H1 (cell line): ENCODE results near the gene CRTC2. TPM values are rescaled to one million over a fixed set of nuclear protein-coding genes. Genes with fewer than 3 reads are reported as not detected.

Experiments used
- CTCF ChIA-PET: fragments of 300-600 bp; sonication (Branson Sonifier 250); formaldehyde crosslinking; loops from one replicate; lab custom pipeline; 2021; ENCODE audit not compliant: partially characterized antibody; lab: Charles Lee
- POLR2A ChIA-PET: fragments of 300-600 bp; sonication (Branson Sonifier 250); formaldehyde crosslinking; loops from one replicate; lab custom pipeline; 2021; ENCODE audit warnings: inconsistent platforms; ENCODE audit not compliant: partially characterized antibody; lab: Charles Lee
- DNase-seq, 2 experiments: peaks; one replicate each; pipeline versions ENCODE4 v3.0.0 to v3.0.0-alpha.2; 2010 to 2022; ENCODE audit warnings: low spot score in 2 of 2, low read depth in 1 of 2, mixed read lengths in 1 of 2
- FAIRE-seq: peaks from 2 replicates; lab custom pipeline; 2011; peaks lifted over from hg19 to GRCh38; lab: Jason Lieb, UNC
- H2AFZ ChIP-seq: 2 replicates; pipeline ENCODE4 v1.8.1; 2012; ENCODE audit warnings: low read length, inconsistent platforms
- H2AK5ac ChIP-seq: 2 replicates; pipeline ENCODE4 v1.6.1; 2013; ENCODE audit warnings: low read depth, low read length
- H2BK120ac ChIP-seq: replicated peaks from 2 replicates; pipeline ENCODE3; 2013; ENCODE audit warnings: low read depth, low read length, inconsistent platforms
- H2BK12ac ChIP-seq: 2 replicates; pipeline ENCODE4 v1.6.1; 2013; ENCODE audit warnings: low read depth, low read length
- H2BK15ac ChIP-seq: 2 replicates; pipeline ENCODE4 v1.6.1; 2013; ENCODE audit warnings: low read length
- H2BK20ac ChIP-seq: 2 replicates; pipeline ENCODE4 v1.6.1; 2013; ENCODE audit warnings: low read length
- H2BK5ac ChIP-seq: 2 replicates; pipeline ENCODE4 v1.6.1; 2013; ENCODE audit warnings: low read depth, low read length
- H3K14ac ChIP-seq: 2 replicates; pipeline ENCODE4 v1.6.1; 2013; ENCODE audit warnings: inconsistent platforms; ENCODE audit not compliant: insufficient read length
- H3K18ac ChIP-seq: 2 replicates; pipeline ENCODE4 v1.6.1; 2013; ENCODE audit warnings: low read length; ENCODE audit errors: extremely low read depth
- H3K23ac ChIP-seq: 2 replicates; pipeline ENCODE4 v1.6.1; 2013; ENCODE audit warnings: inconsistent platforms; ENCODE audit not compliant: insufficient read length
- H3K23me2 ChIP-seq: 2 replicates; pipeline ENCODE4 v1.6.1; 2013; ENCODE audit warnings: low read depth, low read length
- H3K27ac ChIP-seq: 2 replicates; pipeline ENCODE4 v1.6.1; 2011; ENCODE audit warnings: low read depth, low read length, inconsistent platforms
- H3K27me3 ChIP-seq, 4 experiments: replicated peaks in 1 of 4; 1 replicate in 1 of 4; 2 replicates in 3 of 4; pipeline versions ENCODE4 v1.6.1 to v1.8.1; 2011 to 2013; ENCODE audit warnings: low read length in 3 of 4, mild to moderate bottlenecking in 3 of 4, inconsistent platforms in 2 of 4, mixed read lengths in 2 of 4, moderate library complexity in 1 of 4; ENCODE audit not compliant: control insufficient read depth in 3 of 4, insufficient read depth in 3 of 4; ENCODE audit errors: extremely low read depth in 1 of 4
- H3K36me3 ChIP-seq, 4 experiments: 2 replicates each; pipeline versions ENCODE4 v1.6.1 to v1.8.1; 2011 to 2013; ENCODE audit warnings: mild to moderate bottlenecking in 4 of 4, low read length in 3 of 4, moderate library complexity in 2 of 4, control low read depth in 1 of 4, inconsistent platforms in 1 of 4; ENCODE audit not compliant: insufficient read depth in 4 of 4, control insufficient read depth in 2 of 4
- H3K4ac ChIP-seq: replicated peaks from 2 replicates; pipeline ENCODE3; 2013; ENCODE audit warnings: low read length, low read depth, mixed read lengths, inconsistent platforms; ENCODE audit not compliant: insufficient read length
- H3K4me1 ChIP-seq, 4 experiments: replicated peaks in 1 of 4; 1 replicate in 1 of 4; 2 replicates in 3 of 4; pipeline versions ENCODE4 v1.6.1 to v1.8.1; 2011 to 2013; ENCODE audit warnings: low read length in 3 of 4, inconsistent platforms in 2 of 4, mixed read lengths in 1 of 4; ENCODE audit not compliant: insufficient read depth in 4 of 4, control insufficient read depth in 3 of 4
- H3K4me2 ChIP-seq, 2 experiments: 2 replicates each; pipeline versions ENCODE4 v1.6.1 to v1.8.1; 2011 to 2013; ENCODE audit warnings: low read depth in 2 of 2, low read length in 2 of 2, control low read depth in 1 of 2, inconsistent platforms in 1 of 2, mild to moderate bottlenecking in 1 of 2; ENCODE audit not compliant: insufficient read depth in 1 of 2
- H3K4me3 ChIP-seq, 4 experiments: fragments of 200-600, 300-600 bp in 1 of 4; sonication (generic), shearing (Covaris generic), sonication (Bioruptor Twin) in 1 of 4; 2 replicates each; pipeline versions ENCODE4 v1.5.1 to v1.8.1; 2011 to 2016; ENCODE audit warnings: low read length in 4 of 4, low read depth in 3 of 4, control low read depth in 2 of 4, inconsistent platforms in 2 of 4, mild to moderate bottlenecking in 2 of 4, mixed read lengths in 1 of 4, moderate library complexity in 1 of 4; ENCODE audit not compliant: insufficient read depth in 2 of 4; ENCODE audit errors: extremely low read depth in 1 of 4
- H3K56ac ChIP-seq: replicated peaks from 2 replicates; pipeline ENCODE3; 2013; ENCODE audit warnings: low read depth, mild to moderate bottlenecking, mixed read lengths, low read length, inconsistent platforms; ENCODE audit not compliant: insufficient read length
- H3K79me1 ChIP-seq: 2 replicates; pipeline ENCODE4 v1.6.1; 2013; ENCODE audit warnings: low read depth, low read length, control low read depth
- H3K79me2 ChIP-seq, 2 experiments: 2 replicates each; pipeline versions ENCODE4 v1.6.1 to v1.8.1; 2012 to 2013; ENCODE audit warnings: low read length in 2 of 2, mild to moderate bottlenecking in 2 of 2, inconsistent platforms in 1 of 2; ENCODE audit not compliant: insufficient read depth in 2 of 2, control insufficient read depth in 1 of 2
- H3K9ac ChIP-seq, 4 experiments: replicated peaks in 1 of 4; 1 replicate in 1 of 4; 2 replicates in 3 of 4; pipeline versions ENCODE4 v1.6.1 to v1.8.1; 2011 to 2013; ENCODE audit warnings: low read depth in 3 of 4, low read length in 3 of 4, control low read depth in 2 of 4, mild to moderate bottlenecking in 2 of 4, moderate library complexity in 2 of 4, inconsistent platforms in 1 of 4; ENCODE audit errors: extremely low read depth in 1 of 4
- H3K9me3 ChIP-seq, 2 experiments: 2 replicates each; pipeline versions ENCODE4 v1.6.1 to v1.8.1; 2012 to 2013; ENCODE audit warnings: mild to moderate bottlenecking in 2 of 2, moderate library complexity in 2 of 2, control low read depth in 1 of 2, inconsistent platforms in 1 of 2, low read depth in 1 of 2, low read length in 1 of 2, mixed read lengths in 1 of 2; ENCODE audit not compliant: insufficient read depth in 2 of 2
- H4K20me1 ChIP-seq, 2 experiments: replicated peaks in 1 of 2; 2 replicates each; pipeline versions ENCODE3 to v1.8.1; 2011 to 2013; ENCODE audit warnings: inconsistent platforms in 2 of 2, low read length in 2 of 2, mild to moderate bottlenecking in 1 of 2; ENCODE audit not compliant: insufficient read depth in 2 of 2, control insufficient read depth in 1 of 2
- H4K5ac ChIP-seq: 2 replicates; pipeline ENCODE4 v1.6.1; 2013; ENCODE audit warnings: low read length, low read depth, mixed read lengths, inconsistent platforms; ENCODE audit not compliant: insufficient read length
- H4K8ac ChIP-seq: 2 replicates; pipeline ENCODE4 v1.8.0; 2013; ENCODE audit warnings: mild to moderate bottlenecking, moderate library complexity, low read length, inconsistent platforms; ENCODE audit not compliant: insufficient read depth; ENCODE audit errors: extremely low read depth
- H4K91ac ChIP-seq: replicated peaks from 2 replicates; pipeline ENCODE3; 2013; ENCODE audit warnings: low read length, mixed read lengths, inconsistent platforms; ENCODE audit not compliant: insufficient read length
- ATF3 ChIP-seq: IDR thresholded peaks from 2 replicates; pipeline ENCODE4 v1.6.1; 2011; ENCODE audit warnings: low read depth, mild to moderate bottlenecking, low read length; ENCODE audit not compliant: insufficient read depth
- CEBPB ChIP-seq: IDR thresholded peaks from 2 replicates; pipeline ENCODE4 v1.6.1; 2012; ENCODE audit warnings: low read depth, low read length
- WGBS, 2 experiments: shearing (Covaris generic) in 1 of 2; methylation state at CpG; one replicate each; pipeline versions ENCODE4 v1.1.6 to v1.1.7; 2013 to 2015; ENCODE audit warnings: low lambda C conversion rate in 2 of 2, mixed read lengths in 2 of 2, inconsistent platforms in 1 of 2, low coverage in 1 of 2, missing lambda C conversion rate in 1 of 2; ENCODE audit not compliant: insufficient replicate concordance in 2 of 2, insufficient coverage in 1 of 2, insufficient read length in 1 of 2; ENCODE audit errors: extremely low coverage in 1 of 2, missing lambda C conversion rate in 1 of 2; 5-methylcytosine and 5-hydroxymethylcytosine counted together
- polyA plus RNA-seq, 7 experiments: library from polyadenylated mRNA; depleted of rRNA in 3 of 7; stranded (reverse) in 5 of 7; unstranded in 2 of 7; fragments of >200 nt in 5 of 7; fragments of 200-250 nt in 2 of 7; gene quantifications; 1 replicate in 5 of 7; 2 replicates in 1 of 7; 4 replicates in 1 of 7; pipeline versions ENCODE4 v1.2.1 to v1.2.3, GENCODE V29; 2011 to 2013; ENCODE audit warnings: missing spikeins in 2 of 7, mixed read lengths in 2 of 7
- total RNA-seq: library from RNA; stranded (reverse); fragmentation: NEBNext Ultra II Directional; extraction: Animal tissue kit (Norgen Biotek cat#: 25700); gene quantifications from 2 replicates; pipeline ENCODE4 v1.2.1, GENCODE V29; 2021

The CRTC2 gene
- total and polyA plus RNA-seq, 2 of the 8 experiments (the other 6 are each of a cell fraction or from before 2014, with no cell fraction given) = 28.6 to 34.3 TPM

GRCh38 chr1:153940756-153941155, 17.7 kb downstream of the CRTC2 start:
- Histone ChIP-seq H4K20me1 (peaks cover 0 to 9% of the 10 kb centered on the region in 2 experiments), H3K4me1 (peaks cover 0 to 5% (median 2%) of the 10 kb centered on the region in 4 experiments; a peak in 2 of 7 replicates), H2BK120ac (no peak overlapping the region), H3K27me3 (no peaks in the 10 kb centered on the region), H3K4me2 (no peak overlapping the region), H3K27ac (no peak overlapping the region), H3K79me2 (peaks cover 0 to 18% of the 10 kb centered on the region in 2 experiments; a peak in 2 of 4 replicates), H2BK15ac (no peak overlapping the region), H2AK5ac (no peak overlapping the region), H3K9me3 (no peaks in the 10 kb centered on the region), H3K18ac (no peak overlapping the region), H3K9ac (no peak overlapping the region), H2BK12ac (no peak overlapping the region), H2BK5ac (no peak overlapping the region; the same call in 1 of the 2 replicates), H4K8ac (no peak overlapping the region), H4K91ac (no peak overlapping the region), H2BK20ac (no peak overlapping the region), H3K79me1 (no peaks in the 10 kb centered on the region; the same call in 1 of the 2 replicates), H3K23me2 (peaks cover 6% of the 10 kb centered on the region; the same call in 1 of the 2 replicates), H3K23ac (no peak overlapping the region), H3K14ac (no peak overlapping the region), H3K4ac (no peak overlapping the region), H3K4me3 (no peak overlapping the region), H3K36me3 (peaks cover 11 to 43% (median 34%) of the 10 kb centered on the region in 4 experiments), H4K5ac (no peak overlapping the region), H3K56ac (no peak overlapping the region), H2AFZ (no peak overlapping the region)
- no peak for DNase-seq
- WGBS, 2 experiments = 94% methylated on average over 8 of the region's 8 CpGs; no CpG with 5 or more reads in 1 of the 2 experiments
- CTCF ChIA-PET = interaction anchor here (1.2 to 3.1 kb wide), 4 partner anchors 11 to 119 kb away, joined by 3 to 14 read pairs (median 10); partner anchors contain the start of gene RAB13
- FAIRE-seq = no peak
- POLR2A ChIA-PET = interaction anchor here (0.6 to 11.4 kb wide), 12 partner anchors 11 to 292 kb away, joined by 3 to 73 read pairs (median 10); partner anchors contain the start of genes CRTC2, GATAD2B, JTB and RPS27
- no peak for TF ChIP-seq CEBPB
- no peak for TF ChIP-seq ATF3
